OCI-LY3 (cell line): ENCODE data around the gene ZBTB42.

Experiments
- H2AFZ ChIP-seq: fragments of 200-600, 300-600 bp; shearing (Covaris generic); 2 replicates; pipeline ENCODE4 v1.6.0; 2014; ENCODE audit warnings: antibody characterized with exemption, low read depth, low read length
- H3K27ac ChIP-seq: fragments of 200-600, 300-600 bp; sonication (generic); 2 replicates; pipeline ENCODE4 v1.5.1; 2014; ENCODE audit warnings: mild to moderate bottlenecking, low read length, moderate library complexity, mixed read lengths
- H3K27me3 ChIP-seq: fragments of 200-600, 300-600 bp; sonication (generic); 2 replicates; pipeline ENCODE4 v1.6.1; 2014; ENCODE audit warnings: low read depth, low read length, mixed read lengths
- H3K36me3 ChIP-seq: fragments of 200-600, 300-600 bp; sonication (generic); replicated peaks from 2 replicates; pipeline ENCODE3; 2014; ENCODE audit warnings: low read depth, low read length, mixed read lengths
- H3K4me1 ChIP-seq: fragments of 300-600, 200-600 bp; sonication (generic); 2 replicates; pipeline ENCODE4 v1.6.1; 2014; ENCODE audit warnings: low read length, mixed read lengths
- H3K4me2 ChIP-seq: fragments of 200-600, 300-600 bp; sonication (generic); 2 replicates; pipeline ENCODE4 v1.6.1; 2014; ENCODE audit warnings: low read length, mixed read lengths
- H3K4me3 ChIP-seq: fragments of 300-600, 200-600 bp; sonication (generic); 2 replicates; pipeline ENCODE4 v1.5.1; 2014; ENCODE audit warnings: antibody characterized with exemption, mild to moderate bottlenecking, low read length, moderate library complexity
- H3K79me2 ChIP-seq: fragments of 300-600, 200-600 bp; shearing (Covaris generic); 2 replicates; pipeline ENCODE4 v1.6.1; 2014; ENCODE audit warnings: mild to moderate bottlenecking, low read length, mixed read lengths
- H3K9ac ChIP-seq: fragments of 300-600, 200-600 bp; shearing (Covaris generic); 2 replicates; pipeline ENCODE4 v1.6.0; 2014; ENCODE audit warnings: mild to moderate bottlenecking, low read length, moderate library complexity
- H3K9me3 ChIP-seq: fragments of 200-600, 300-600 bp; shearing (Covaris generic); 2 replicates; pipeline ENCODE4 v1.6.1; 2014; ENCODE audit warnings: low read length, mixed read lengths; ENCODE audit not compliant: insufficient read depth
- H4K20me1 ChIP-seq: fragments of 200-600, 300-600 bp; sonication (generic); 2 replicates; pipeline ENCODE4 v1.6.1; 2016; ENCODE audit warnings: low read length, mixed read lengths; ENCODE audit not compliant: insufficient read depth
- EZH2phosphoT487 ChIP-seq: fragments of 200-600 bp; shearing (Covaris generic); IDR thresholded peaks from 2 replicates; pipeline ENCODE4 v1.6.1; 2018; ENCODE audit warnings: antibody characterized with exemption, mixed run types, low read depth
- TF ChIP-seq, protein P1 (sequence below): fragments of 200-600, 300-600 bp; sonication (generic); IDR thresholded peaks from 2 replicates; pipeline ENCODE4 v1.5.1; 2014; ENCODE audit warnings: antibody characterized with exemption, low read length, low read depth

Gene ZBTB42

DNA sequence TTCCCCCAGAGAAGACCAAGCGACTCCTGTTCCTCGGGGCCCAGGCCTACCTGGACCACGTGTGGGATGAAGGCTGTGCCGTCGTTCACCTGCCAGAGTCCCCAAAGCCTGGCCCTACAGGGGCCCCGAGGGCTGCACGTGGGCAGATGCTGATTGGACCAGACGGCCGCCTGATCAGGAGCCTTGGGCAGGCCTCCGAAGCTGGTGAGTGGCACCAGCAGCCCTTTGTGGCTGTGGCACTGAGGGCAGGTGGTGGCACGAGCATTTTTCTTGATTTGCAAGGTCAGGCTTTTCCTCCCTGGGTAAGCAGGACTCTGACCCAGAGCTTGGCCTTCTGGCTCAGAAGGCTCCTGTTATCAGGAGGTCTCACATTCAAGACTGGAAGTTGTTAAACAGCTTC is 45.3 kb upstream of the ZBTB42 start:
- Histone ChIP-seq H4K20me1 (no peaks in the 10 kb centered on the region; the same call in 1 of the 2 replicates), H2AFZ (no peak overlapping the region), H3K4me3 (no peak overlapping the region), H3K36me3 (peaks cover 23% of the 10 kb centered on the region), H3K9ac (no peak overlapping the region), H3K4me2 (no peak overlapping the region), H3K4me1 (peaks cover 19% of the 10 kb centered on the region), H3K9me3 (no peaks in the 10 kb centered on the region), H3K27me3 (no peaks in the 10 kb centered on the region), H3K27ac (no peak overlapping the region), H3K79me2 (peaks cover 45% of the 10 kb centered on the region)
- TF ChIP-seq EZH2phosphoT487 = no peak
- TF ChIP-seq, protein P1, sequence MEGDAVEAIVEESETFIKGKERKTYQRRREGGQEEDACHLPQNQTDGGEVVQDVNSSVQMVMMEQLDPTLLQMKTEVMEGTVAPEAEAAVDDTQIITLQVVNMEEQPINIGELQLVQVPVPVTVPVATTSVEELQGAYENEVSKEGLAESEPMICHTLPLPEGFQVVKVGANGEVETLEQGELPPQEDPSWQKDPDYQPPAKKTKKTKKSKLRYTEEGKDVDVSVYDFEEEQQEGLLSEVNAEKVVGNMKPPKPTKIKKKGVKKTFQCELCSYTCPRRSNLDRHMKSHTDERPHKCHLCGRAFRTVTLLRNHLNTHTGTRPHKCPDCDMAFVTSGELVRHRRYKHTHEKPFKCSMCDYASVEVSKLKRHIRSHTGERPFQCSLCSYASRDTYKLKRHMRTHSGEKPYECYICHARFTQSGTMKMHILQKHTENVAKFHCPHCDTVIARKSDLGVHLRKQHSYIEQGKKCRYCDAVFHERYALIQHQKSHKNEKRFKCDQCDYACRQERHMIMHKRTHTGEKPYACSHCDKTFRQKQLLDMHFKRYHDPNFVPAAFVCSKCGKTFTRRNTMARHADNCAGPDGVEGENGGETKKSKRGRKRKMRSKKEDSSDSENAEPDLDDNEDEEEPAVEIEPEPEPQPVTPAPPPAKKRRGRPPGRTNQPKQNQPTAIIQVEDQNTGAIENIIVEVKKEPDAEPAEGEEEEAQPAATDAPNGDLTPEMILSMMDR = no peak

DNA sequence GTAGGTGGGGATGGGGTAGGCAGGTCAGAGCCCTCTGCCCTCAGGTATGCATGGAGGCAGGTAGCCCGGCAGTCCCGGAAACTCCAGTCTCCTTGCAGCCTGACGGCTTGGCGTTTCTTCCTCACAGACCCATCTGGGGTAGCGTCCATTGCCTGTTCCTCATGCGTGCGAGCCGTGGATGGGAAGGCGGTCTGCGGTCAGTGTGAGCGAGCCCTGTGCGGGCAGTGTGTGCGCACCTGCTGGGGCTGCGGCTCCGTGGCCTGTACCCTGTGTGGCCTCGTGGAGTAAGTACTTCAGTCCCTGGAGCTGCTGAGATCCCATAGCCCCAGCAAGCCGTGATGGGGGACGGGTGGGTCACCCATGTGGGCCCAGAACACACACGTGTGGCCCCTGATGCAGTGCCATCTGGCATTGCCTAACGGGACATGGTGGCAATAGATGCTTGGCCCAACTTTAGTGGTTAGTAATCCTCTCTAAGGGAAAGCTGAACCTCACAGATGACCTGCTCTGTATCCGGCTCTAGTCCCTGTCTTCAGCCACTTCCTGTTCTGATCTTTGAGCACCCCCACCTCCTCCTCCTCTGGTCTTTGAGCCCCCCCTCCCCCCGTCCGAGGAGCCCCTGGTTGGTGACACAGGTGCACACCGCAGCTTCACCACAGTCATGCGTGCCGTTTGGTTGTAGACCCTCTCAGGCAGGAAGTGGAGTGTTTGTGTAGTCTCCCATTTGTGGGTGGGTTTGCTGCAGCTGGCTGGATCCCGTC is 44.2 kb upstream of the ZBTB42 start:
- Histone ChIP-seq H3K36me3 (peaks cover 32% of the 10 kb centered on the region), H3K9me3 (no peaks in the 10 kb centered on the region), H4K20me1 (no peaks in the 10 kb centered on the region; the same call in 1 of the 2 replicates), H3K4me1 (peaks cover 19% of the 10 kb centered on the region), H3K79me2 (peaks cover 45% of the 10 kb centered on the region), H3K4me2 (no peak overlapping the region), H3K9ac (no peak overlapping the region), H3K27ac (no peak overlapping the region), H2AFZ (no peak overlapping the region), H3K27me3 (no peaks in the 10 kb centered on the region), H3K4me3 (no peak overlapping the region)
- TF ChIP-seq, protein P1 = no peak
- TF ChIP-seq EZH2phosphoT487 = no peak

DNA sequence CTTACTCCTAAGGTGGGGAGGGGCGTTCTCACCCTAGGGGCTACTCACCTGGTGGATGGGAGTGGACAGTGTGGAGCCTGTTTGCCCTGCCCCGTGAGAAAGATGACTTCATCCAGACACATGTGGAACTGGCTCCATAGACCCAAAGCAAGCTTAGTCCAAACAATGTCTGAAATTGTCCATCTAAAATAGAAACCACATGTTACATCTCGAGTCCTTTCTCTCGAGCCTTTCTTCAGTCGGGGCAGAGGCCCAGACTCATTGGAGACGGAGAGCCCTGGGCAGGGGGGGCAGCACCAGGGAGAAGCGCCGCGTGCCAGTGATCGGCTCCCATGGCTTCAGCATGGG is 43.7 kb upstream of the ZBTB42 start:
- Histone ChIP-seq H3K4me2 (no peak overlapping the region), H3K9ac (no peak overlapping the region), H3K79me2 (peaks cover 42% of the 10 kb centered on the region), H3K27ac (no peak overlapping the region), H3K36me3 (peaks cover 34% of the 10 kb centered on the region), H4K20me1 (no peaks in the 10 kb centered on the region; the same call in 1 of the 2 replicates), H3K4me3 (no peak overlapping the region), H2AFZ (no peak overlapping the region), H3K9me3 (no peaks in the 10 kb centered on the region), H3K27me3 (no peaks in the 10 kb centered on the region), H3K4me1 (peaks cover 15% of the 10 kb centered on the region)
- TF ChIP-seq EZH2phosphoT487 = no peak
- TF ChIP-seq, protein P1 = no peak

DNA sequence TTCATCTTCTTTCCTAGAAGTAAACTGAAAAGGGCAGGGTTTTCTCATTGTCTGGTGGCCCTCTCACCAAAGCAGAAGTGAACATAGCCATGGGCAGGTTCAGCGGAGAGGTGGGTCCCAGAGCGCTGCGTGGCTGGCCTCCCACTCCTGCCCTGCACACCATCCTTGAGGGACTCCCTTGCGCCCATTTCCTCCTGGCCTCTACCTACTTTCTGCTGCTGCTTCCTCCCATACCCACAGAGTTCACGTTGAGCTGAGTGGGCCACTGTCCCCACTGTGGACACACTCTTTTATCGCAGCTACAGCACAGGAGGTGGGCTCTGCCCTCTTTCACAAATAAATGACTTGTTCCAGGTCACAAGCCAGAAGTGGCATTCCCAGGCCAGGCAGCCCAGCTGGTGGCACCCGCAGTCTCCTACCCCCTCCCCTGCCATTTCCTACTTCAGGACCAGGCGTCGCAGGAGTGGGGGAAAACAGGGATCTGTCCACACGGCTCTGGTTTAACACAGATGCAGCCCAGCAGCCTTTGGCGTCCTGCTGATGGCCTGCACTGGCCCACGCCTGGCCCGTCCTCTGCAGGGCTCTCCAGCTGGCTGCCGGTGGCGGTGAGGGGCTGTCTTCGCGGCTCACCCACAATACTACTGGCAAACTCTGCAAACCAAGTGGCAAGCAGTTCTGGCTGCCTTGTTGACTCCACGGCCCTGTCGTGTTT is 43.1 kb upstream of the ZBTB42 start:
- no peak for TF ChIP-seq EZH2phosphoT487
- TF ChIP-seq, protein P1 = no peak
- Histone ChIP-seq H3K4me2 (no peak overlapping the region), H3K79me2 (peaks cover 41% of the 10 kb centered on the region), H3K27me3 (no peaks in the 10 kb centered on the region), H3K36me3 (peaks cover 37% of the 10 kb centered on the region), H3K4me3 (no peak overlapping the region), H4K20me1 (no peaks in the 10 kb centered on the region; the same call in 1 of the 2 replicates), H3K9me3 (no peaks in the 10 kb centered on the region), H3K9ac (no peak overlapping the region), H3K4me1 (peaks cover 15% of the 10 kb centered on the region), H2AFZ (no peak overlapping the region), H3K27ac (no peak overlapping the region)
